Stimulated activated CD8-positive, alpha-beta memory T cell treated with anti-CD3 and anti-CD28 coated beads, Interleukin-7, amount 100 ng/mL, for 4 hours (primary cell): ENCODE measurements around the gene GABARAPL2.
"Not testable (repeated sequence)": the region's sequence is repeated elsewhere in the genome, so short reads cannot be mapped to it uniquely, and the experiment has no call there.

ENCODE experiments used
- DNase-seq, 2 donors: peaks; one replicate each; pipeline ENCODE4 v3.0.0-alpha.2; 2020; ENCODE audit warnings: low read depth in 2 of 2

GABARAPL2 gene

GRCh38 chr16:75590920-75591843 lies 25.0 kb downstream of the GABARAPL2 start:
- DNase-seq: no peak

DNA sequence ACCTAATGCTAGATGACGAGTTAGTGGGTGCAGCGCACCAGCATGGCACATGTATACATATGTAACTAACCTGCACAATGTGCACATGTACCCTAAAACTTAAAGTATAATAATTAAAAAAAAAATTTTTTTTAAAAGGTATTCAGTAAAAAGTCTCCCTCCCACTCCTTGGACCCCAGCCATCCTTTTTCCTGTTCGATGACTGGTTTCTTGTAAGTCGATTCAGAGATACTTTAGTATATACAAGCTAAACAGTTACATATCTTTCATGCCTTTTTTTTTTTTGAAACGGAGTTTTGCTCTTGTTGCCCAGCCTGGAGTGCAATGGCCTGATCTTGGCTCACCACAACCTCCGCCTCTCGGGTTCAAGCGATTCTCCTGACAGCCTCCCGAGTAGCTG lies 25.7 kb downstream of the GABARAPL2 start:
- not testable (repeated sequence) for DNase-seq

GRCh38 chr16:75593308-75593707 lies 27.1 kb downstream of the GABARAPL2 start:
- DNase-seq: no peak

DNA sequence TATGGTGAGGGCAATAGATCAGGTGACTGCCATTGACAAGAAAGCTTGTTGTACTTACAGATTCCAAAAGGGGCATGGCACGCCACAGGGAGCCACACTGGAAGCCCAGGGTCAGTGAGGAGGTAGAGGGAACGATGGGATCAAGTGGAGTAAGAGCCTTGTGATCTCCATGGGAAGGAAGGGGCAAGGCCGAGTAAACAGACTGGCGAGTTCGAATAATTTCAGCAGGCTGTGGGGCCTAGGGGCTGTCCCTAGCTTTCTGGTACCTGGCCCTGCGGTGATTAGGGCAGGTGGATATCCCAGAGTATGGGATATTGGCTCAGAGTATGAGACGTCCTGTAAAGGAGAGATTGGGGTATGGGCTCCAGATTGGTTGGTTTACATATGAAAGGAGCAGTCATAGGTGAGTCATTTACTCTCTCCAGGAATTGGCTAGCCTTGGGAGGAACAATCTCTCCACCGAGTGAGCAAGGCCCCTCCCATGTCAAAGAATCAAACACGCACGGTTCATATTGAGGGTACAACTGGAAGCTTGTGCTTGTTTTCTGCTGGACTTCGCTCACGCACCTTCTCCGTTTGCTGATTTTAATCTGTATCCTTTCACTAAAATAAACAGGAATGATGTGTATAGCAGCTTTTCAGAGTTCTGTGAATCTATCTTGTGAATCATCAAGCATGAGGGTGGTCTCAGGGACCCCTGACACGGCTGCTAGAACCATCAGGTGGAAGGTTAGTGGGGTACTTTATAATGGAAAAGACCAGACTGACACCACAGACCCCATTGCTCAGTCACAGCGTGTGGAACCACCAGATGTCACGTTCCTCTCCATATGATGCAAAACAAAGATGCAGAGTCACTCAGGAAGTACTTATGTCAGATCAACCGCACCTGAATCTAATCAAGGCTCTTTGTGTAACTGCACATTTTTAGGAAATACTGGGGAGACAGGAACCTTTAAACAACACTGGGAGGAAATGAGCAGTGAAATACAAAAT lies 27.9 kb downstream of the GABARAPL2 start:
- DNase-seq: no peak

DNA sequence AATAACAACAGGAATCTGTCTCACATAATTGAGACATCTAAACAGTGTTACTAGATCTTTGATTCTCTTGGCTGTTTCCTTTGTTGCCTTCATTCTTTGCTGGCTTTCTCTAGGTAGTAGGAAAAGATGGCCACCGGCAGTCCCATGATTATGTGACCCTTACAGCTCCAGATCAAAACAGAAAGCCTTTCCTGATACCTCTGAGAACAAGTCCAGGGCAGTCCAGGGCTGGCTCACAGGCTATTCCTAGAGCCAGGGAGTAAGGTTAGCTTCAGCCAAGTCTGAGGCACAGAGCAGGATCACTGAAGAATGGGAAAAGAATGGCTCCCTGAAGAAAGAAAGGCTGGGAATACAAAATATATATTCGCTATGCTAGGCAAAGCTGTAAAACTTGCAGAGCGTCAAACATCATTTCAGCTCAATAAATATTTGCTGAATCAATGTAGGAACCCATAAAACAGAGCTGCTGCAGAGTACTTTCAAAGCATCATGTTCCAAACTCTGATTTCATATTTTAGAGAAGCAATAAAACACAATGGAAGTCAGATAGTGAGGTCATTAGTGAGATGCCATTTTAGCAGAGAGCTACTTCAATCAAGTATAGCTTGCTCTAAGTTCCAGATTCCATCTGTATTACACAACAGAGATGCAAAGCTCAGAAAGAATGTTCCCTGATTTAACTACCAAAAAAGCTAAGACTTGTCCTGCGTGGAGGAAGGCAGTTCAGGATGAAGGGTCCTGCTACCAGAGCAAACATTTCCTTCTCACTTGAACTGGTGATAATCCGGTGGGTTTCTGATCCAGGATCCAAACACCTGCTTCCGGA lies 33.5 kb downstream of the GABARAPL2 start:
- DNase-seq: no peak

DNA sequence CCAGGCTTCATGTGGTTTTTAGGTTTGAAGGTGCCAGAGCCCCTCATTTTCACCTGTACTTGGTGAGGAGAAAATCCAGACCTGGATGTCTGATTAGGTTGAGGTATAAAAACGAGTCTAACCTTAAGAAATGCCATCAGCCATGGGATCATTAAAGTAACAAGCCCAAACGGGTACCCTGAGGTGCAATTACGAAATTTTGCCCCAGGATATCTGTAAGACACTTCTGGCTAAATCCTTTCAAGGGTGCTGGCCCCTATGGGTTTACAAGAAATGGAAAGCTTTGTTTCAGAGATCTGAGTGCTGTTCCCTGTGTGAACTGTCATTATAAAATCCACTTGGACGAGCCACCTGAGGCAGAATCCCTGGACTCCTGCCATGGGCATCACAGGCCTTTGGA lies 37.1 kb downstream of the GABARAPL2 start:
- DNase-seq: no peak

- no peak for DNase-seq
Observed at GRCh38 chr16:75606507-75606906, 40.3 kb downstream of the GABARAPL2 start.

- no peak for DNase-seq
Observed at GRCh38 chr16:75614066-75614897, 48.1 kb downstream of the GABARAPL2 start.

- no peak for DNase-seq
Observed at GRCh38 chr16:75615619-75616018, 49.4 kb downstream of the GABARAPL2 start.

DNA sequence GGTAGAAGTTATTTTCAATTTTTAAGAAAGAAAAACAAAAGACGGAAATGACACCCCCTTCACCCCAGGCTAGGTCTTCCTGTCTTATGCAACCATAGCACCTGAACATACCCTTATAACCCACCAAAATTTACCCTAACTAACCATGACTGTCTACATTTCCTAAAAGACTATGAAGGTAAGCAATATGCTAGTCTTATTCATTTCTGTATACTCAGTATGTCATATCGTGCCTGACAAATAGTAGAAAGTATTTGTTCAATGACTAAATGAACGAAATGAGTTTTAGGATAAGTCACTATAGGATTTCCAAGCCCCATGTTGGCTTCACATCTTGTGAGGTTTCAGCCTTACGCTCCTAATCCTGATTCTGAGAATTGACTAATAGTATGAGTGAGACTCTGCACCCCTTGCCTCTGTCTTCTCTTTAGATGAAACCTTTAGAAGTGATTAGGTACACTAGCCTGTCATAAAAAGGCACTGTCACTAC lies 50.4 kb downstream of the GABARAPL2 start:
- no peak for DNase-seq

- DNase-seq: no peak
Observed at GRCh38 chr16:75617121-75617520, 50.9 kb downstream of the GABARAPL2 start.

DNA sequence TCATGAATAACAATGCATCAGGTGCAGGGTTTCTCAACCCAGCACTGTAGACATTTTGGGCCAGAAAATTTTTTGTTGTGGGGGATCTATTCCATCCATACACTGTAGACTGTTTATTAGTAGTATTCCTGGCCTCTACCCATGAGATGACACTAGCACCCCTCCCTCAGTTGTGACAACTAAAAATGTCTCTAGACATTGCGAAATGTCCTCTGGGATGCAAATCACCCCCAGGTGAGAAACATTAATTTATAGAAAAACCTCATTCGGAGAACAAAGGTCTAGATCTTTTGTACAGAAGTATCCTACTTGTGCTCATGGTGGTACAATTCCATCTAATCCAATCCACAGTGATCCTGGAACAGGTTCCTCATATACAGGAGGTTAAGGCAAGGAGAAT lies 52.6 kb downstream of the GABARAPL2 start:
- DNase-seq: no peak

GRCh38 chr16:75620326-75621169 lies 54.4 kb downstream of the GABARAPL2 start:
- peak; percentile 22 to 57 for DNase-seq

DNA sequence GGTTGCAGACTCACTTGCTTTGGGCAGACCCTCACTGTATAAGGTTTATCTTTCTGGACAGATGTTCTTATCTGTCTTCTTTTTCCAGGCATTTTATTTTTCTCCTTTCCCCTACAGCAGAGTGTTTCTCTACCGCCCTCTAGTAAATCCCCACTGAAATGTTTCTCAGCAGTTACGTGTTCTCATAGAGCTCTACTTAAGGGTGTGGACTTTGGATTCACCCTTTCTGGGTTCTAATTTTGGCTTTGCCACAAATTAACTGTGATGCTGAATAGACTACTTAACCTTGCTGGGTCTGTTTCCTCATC lies 54.9 kb downstream of the GABARAPL2 start:
- DNase-seq: no peak

DNA sequence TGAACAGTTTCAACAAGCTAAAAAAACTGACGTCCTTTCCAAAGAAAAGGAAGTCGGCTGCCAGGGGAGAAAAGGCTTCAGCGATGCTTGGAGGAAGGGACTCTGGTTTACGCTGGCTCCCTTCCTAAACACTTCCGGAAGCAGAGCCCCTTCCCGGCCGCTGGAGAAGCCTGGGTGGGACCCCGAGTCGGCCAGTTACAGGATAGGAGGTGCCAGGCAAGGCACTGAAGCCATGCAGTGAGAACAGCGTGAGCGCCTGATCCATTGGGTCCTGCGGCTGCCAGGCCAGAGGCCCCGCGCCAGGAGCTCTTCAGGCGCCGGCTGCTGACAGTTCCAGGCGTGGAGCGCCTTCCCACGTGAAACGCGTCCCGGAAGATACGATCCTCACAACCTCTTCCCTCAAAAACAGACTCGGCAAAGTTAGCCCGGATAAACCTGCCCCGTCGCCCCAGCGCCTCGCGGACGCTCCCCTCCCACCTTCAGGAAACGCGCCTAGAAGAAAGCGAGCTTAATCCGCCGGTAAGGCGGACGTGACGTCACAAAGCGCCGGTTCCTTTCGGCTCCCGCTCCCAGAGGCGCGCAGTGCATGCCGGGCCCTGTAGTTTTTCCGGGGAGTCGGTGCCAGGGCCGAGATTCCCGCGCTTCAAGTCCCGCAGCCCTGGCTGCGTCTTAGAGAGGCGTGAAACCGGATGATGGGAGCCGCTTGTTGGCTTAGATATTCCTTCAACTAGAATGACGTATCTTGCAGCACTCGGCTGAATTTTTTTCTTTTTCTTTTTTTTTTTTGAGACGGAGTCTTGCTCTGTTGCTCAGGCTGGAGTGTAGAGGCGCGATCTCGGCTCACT lies 56.8 kb downstream of the GABARAPL2 start, which contains the start of gene ADAT1:
TSS of gene ADAT1 (minus strand) at position 521 of the 845 bp plus-strand sequence. CDS start 2,482 bp downstream, outside the sequence.
- DNase-seq: peak; percentile 94 to 96

GRCh38 chr16:75624921-75625334 lies 58.7 kb downstream of the GABARAPL2 start:
- no peak for DNase-seq

DNA sequence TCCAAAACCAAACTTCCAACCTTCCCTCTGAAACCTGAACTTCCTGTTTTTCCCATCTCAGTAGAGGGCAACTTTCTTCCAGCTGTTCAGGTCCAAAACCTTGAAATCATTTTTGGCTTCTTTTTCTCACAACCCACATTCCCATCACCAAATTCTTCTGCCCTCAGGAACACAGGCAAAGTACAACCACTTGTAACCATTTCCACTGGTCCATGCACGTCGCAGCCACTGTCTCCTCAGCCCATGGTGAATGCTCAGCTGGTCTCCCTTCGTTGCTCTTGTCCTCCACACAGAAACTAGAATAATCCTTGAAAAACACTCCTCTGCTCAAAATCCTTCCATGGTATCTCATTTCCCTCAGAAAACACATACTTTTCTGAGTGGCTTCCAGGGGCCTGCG lies 60.6 kb downstream of the GABARAPL2 start:
- no peak for DNase-seq
